HG02588 (cell line): Measurements from ENCODE around the gene PCDHA11.
"Not testable (repeated sequence)": the region's sequence is repeated elsewhere in the genome, so short reads cannot be mapped to it uniquely, and the experiment has no call there.

Source experiments
- ATAC-seq: cut with Tn5 transposase; IDR thresholded peaks from one replicate; pipeline ENCODE4 v1.9.1; 2021; ENCODE audit warnings: mild to moderate bottlenecking, moderate library complexity; ENCODE audit not compliant: unreplicated experiment

The PCDHA11 gene

GRCh38 chr5:140849831-140850634 is 18.7 kb upstream of the PCDHA11 start:
- ATAC-seq, result not testable (repeated sequence)

DNA sequence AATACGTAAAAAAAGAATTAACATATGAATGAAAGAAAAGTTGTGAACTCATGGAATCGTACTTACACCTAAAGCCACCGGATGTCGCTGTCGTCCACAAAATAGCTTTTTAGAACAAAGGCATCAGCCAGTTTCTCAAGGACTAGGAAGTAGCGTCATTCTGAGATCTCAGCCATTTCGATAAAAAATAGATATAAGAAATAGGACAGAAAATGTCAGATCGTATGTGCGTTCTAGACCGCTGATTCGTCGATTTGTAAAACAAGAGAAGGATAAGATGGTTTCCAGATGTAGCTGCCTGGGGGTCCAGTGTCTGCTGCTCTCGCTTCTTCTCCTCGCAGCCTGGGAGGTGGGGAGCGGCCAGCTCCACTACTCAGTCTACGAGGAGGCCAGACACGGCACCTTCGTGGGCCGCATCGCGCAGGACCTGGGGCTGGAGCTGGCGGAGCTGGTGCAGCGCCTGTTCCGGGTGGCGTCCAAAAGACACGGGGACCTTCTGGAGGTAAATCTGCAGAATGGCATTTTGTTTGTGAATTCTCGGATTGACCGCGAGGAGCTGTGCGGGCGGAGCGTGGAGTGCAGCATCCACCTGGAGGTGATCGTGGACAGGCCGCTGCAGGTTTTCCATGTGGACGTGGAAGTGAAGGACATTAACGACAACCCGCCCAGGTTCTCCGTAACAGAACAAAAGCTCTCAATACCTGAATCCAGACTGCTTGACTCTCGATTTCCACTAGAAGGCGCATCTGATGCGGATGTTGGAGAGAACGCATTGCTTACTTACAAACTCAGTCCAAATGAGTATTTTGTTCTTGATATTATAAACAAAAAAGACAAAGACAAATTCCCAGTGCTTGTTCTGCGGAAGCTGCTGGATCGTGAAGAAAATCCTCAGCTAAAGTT is 12.7 kb upstream of the PCDHA11 start, which contains the start of gene PCDHA10:
Gene PCDHA10, plus strand, starts transcription at position 126 of the 903 bp plus-strand sequence. Its CDS starts 152 bp downstream, at position 278.
- no peak for ATAC-seq

- no peak for ATAC-seq
These were observed 11.4 kb upstream of the PCDHA11 start for GRCh38 chr5:140857177-140857986.

DNA sequence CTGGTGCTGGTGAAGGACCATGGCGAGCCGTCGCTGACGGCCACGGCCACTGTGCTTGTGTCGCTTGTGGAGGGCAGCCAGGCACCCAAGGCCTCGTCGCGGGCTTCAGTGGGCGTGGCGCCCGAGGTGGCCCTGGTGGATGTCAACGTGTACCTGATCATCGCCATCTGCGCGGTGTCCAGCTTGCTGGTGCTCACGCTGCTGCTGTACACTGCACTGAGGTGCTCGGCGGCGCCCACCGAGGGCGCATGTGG is 10.8 kb upstream of the PCDHA11 start:
- ATAC-seq, result no peak

DNA sequence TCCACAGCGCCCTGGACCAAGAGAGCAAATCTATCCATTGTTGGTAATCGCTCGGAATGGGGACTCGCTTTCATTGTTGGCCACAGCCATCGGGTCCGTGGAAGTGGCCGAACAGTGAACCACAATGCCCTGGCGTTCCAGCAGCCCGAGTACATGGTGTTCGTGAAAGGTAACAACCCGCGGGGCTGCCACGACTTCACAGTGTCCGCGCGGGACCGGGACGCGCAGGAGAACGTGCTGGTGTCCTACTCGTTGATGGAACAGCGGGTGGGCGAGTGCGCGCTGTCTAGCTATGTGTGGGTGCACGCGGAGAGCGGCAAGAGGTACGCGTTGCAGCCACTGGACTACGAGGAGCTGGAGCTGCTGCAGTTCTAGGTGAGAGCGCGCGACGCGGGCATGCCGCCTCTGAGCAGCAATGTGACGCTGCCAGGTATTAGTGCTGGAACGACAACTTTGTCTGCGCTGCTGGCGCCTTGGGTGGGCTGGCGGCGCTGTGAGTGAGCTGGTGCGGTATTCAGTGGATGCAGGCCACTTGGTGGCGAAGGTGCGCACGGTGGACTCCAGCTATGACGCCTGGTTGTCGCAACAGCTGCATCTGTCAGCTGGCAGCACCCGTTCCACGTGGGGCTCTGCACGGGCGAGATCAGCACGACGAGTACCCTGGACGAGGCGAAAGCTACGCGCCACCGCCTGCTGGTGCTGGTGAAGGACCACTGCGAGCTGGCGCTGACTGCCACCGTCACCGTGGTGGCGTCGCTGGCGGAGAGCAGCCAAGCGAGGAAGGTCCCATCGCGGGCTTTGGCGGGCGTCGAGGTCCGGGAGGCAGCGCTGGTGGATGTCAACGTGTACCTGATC is 6.1 kb upstream of the PCDHA11 start:
- ATAC-seq, result no peak

GRCh38 chr5:140869555-140869886 is 764 bp downstream of the PCDHA11 start:
- ATAC-seq, result no peak

- ATAC-seq, result no peak
These were observed 1.8 kb downstream of the PCDHA11 start for GRCh38 chr5:140870221-140871201.

DNA sequence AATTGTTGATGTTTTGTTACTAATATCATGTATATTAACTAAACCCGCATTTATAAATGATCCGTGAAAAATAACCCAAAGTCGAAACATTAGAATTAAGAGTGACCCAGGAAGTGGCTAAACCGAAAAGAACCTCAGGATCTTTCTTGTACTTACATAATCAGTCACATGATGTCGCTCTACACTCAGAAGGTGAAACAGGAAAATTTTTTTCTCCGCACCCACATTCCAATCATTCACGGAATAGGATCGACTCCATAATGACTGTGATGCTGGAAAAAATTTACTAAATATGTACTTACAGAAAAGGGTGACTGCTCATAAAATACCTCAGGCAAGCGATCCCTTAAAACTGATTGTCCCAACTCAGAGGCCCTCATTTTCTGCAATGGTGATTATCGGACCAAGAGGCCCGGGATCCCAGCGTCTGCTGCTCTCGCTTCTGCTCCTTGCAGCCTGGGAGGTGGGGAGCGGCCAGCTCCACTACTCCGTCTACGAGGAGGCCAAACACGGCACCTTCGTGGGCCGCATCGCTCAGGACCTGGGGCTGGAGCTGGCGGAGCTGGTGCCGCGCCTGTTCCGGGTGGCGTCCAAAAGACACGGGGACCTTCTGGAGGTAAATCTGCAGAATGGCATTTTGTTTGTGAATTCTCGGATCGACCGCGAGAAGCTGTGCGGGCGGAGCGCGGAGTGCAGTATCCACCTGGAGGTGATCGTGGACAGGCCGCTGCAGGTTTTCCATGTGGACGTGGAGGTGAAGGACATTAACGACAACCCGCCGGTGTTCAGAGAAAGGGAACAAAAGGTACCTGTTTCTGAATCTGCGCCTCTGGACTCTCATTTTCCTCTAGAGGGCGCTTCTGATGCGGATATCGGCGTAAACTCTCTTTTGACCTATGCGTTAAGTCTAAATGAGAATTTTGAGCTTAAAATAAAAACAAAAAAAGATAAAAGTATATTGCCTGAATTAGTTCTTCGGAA is 6.6 kb downstream of the PCDHA11 start, which contains the start of gene PCDHA12:
Gene PCDHA12, plus strand, starts transcription at position 224 of the 981 bp plus-strand sequence. Its CDS starts 165 bp downstream, at position 389.
- no peak for ATAC-seq

GRCh38 chr5:140876541-140877261 is 7.9 kb downstream of the PCDHA11 start:
- not testable (repeated sequence) for ATAC-seq

DNA sequence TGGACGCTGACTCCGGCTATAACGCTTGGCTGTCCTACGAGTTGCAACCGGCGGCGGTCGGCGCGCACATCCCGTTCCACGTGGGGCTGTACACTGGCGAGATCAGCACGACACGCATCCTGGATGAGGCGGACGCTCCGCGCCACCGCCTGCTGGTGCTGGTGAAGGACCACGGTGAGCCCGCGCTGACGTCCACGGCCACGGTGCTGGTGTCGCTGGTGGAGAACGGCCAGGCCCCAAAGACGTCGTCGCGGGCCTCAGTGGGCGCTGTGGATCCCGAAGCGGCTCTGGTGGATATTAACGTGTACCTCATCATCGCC is 8.5 kb downstream of the PCDHA11 start:
- no peak for ATAC-seq

DNA sequence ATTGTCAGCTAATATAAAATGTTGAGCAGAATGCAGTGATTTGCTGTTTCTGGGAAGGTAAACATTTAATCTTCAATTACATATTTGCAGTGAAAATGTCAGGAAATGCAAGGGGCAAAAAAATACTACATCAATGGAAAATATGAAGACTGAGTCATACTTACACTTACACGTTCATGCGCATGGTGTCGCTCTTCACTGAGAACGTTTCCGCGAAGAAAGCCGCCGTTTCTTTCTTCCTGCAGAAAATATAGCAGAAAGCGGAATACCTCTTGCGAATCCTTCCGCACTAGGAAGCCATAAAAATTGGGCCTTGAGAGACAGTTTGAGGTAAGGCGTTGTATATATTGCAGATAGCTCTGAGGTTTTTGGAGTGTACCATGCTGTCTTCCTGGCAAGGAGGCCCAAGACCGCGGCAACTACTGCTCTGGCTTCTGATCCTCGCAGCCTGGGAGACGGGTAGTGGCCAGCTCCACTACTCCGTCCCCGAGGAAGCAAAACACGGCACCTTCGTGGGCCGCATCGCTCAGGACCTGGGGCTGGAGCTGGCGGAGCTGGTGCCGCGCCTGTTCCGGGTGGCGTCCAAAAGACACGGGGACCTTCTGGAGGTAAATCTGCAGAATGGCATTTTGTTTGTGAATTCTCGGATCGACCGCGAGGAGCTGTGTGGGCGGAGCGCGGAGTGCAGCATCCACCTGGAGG is 13.3 kb downstream of the PCDHA11 start, which contains the start of gene PCDHA13:
Gene PCDHA13, plus strand, starts transcription at position 236 of the 702 bp plus-strand sequence. Its CDS starts 145 bp downstream, at position 381.
- ATAC-seq, result no peak

- ATAC-seq, result no peak
These were observed 13.8 kb downstream of the PCDHA11 start for GRCh38 chr5:140882591-140882899.

DNA sequence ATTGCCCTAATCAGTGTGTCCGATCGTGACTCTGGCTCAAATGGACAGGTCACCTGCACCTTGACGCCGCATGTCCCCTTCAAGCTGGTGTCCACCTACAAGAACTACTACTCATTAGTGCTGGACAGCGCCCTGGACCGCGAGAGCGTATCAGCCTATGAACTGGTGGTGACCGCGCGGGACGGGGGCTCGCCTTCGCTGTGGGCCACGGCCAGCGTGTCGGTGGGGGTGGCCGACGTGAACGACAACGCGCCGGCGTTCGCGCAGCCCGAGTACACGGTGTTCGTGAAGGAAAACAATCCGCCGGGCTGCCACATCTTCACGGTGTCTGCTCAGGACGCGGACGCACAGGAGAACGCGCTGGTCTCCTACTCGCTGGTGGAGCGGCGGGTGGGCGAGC is 14.6 kb downstream of the PCDHA11 start:
- ATAC-seq, result no peak

DNA sequence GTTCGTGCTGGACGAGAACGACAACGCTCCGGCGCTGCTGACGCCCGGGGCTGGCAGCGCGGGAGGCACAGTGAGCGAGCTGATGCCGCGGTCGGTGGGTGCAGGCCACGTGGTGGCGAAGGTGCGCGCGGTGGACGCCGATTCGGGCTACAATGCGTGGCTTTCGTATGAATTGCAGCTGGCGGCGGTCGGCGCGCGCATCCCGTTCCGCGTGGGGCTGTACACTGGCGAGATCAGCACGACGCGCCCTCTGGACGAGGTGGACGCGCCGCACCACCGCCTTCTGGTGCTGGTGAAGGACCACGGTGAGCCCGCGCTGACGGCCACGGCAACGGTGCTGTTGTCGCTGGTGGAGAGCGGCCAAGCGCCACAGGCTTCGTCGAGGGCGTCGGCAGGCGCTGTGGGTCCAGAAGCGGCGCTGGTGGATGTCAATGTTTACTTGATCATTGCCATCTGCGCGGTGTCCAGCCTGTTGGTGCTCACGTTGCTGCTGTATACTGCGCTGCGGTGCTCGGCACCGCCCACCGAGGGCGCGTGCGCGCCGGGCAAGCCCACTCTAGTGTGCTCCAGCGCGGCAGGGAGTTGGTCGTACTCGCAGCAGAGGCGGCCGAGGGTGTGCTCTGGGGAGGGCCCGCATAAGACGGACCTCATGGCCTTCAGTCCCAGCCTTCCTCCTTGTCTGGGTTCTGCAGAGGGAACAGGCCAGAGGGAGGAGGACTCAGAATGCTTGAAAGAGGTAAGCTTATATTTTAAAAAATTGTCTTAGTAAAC is 15.4 kb downstream of the PCDHA11 start:
- no peak for ATAC-seq

DNA sequence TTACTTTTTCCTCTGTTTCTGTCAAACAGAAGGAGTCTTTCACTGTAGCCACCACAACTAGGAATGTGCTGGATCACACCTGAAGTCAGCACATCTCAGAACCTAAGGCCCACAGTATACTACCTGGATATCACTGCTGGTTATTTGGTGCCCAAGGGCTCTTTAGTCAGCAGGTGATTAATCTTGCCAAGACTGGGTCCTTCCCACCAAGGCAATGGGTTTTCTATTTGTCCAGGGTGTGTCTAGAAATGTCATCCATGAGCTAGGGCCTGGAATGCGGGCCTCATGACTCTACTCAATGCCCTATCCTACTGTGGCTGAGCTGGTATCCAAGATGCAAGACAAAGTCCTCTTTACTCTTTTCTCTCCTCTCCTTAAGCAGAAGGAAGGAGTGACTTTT is 47.6 kb downstream of the PCDHA11 start:
- ATAC-seq, result no peak
